CD4-positive, alpha-beta memory T cell (primary cell): ENCODE data around the gene ZMIZ1. TPM values are rescaled to one million over a fixed set of nuclear protein-coding genes. Genes with fewer than 3 reads are reported as not detected.

ENCODE experiments used
- CTCF ChIA-PET: fragments of 350-600 bp; sonication (Branson Sonifier 250); formaldehyde crosslinking; loops from one replicate; lab custom pipeline; 2021; ENCODE audit warnings: inconsistent platforms; ENCODE audit not compliant: partially characterized antibody; lab: Charles Lee
- POLR2A ChIA-PET: fragments of 350-600 bp; sonication (Branson Sonifier 250); formaldehyde crosslinking; loops from one replicate; lab custom pipeline; 2021; ENCODE audit not compliant: partially characterized antibody; lab: Charles Lee
- DNase-seq, 5 donors: peaks; one replicate each; pipeline versions ENCODE4 v3.0.0 to v3.0.0-alpha.2; 2020 to 2022; ENCODE audit warnings: mixed read lengths in 1 of 5
- H3K27ac ChIP-seq: one replicate; pipeline ENCODE4 v1.7.0; 2013; ENCODE audit warnings: low read depth, low read length
- H3K27me3 ChIP-seq: 2 replicates; pipeline ENCODE4 v1.7.0; 2013; ENCODE audit warnings: mild to moderate bottlenecking, low read length, moderate library complexity; ENCODE audit not compliant: insufficient read depth
- H3K36me3 ChIP-seq: 2 replicates; pipeline ENCODE4 v1.7.0; 2013; ENCODE audit warnings: mild to moderate bottlenecking, low read length, moderate library complexity; ENCODE audit not compliant: insufficient read depth
- H3K4me1 ChIP-seq: 2 replicates; pipeline ENCODE4 v1.7.0; 2013; ENCODE audit warnings: mild to moderate bottlenecking, low read length, moderate library complexity; ENCODE audit not compliant: insufficient read depth
- H3K4me3 ChIP-seq, 2 donors: one replicate each; pipeline ENCODE4 v1.7.0; 2013; ENCODE audit warnings: low read length in 2 of 2, mild to moderate bottlenecking in 1 of 2
- H3K9me3 ChIP-seq, 2 donors: one replicate each; pipeline ENCODE4 v1.7.0; 2013; ENCODE audit warnings: low read length in 2 of 2, control low read depth in 1 of 2; ENCODE audit not compliant: control insufficient read depth in 1 of 2
- H3K27ac Mint-ChIP-seq, 7 donors: one replicate each; pipeline ENCODE4 v1.8.0; 2020 to 2021; ENCODE audit warnings: mixed read lengths in 7 of 7, mild to moderate bottlenecking in 6 of 7, inconsistent platforms in 3 of 7, moderate library complexity in 3 of 7
- H3K27me3 Mint-ChIP-seq, 2 donors: one replicate each; pipeline ENCODE4 v1.8.0; 2020 to 2021; ENCODE audit warnings: mixed read lengths in 2 of 2
- H3K36me3 Mint-ChIP-seq, 2 donors: one replicate each; pipeline ENCODE4 v1.8.0; 2020 to 2021; ENCODE audit warnings: mixed read lengths in 2 of 2, inconsistent platforms in 1 of 2, mild to moderate bottlenecking in 1 of 2
- H3K4me1 Mint-ChIP-seq, 4 donors: one replicate each; pipeline ENCODE4 v1.8.0; 2020 to 2021; ENCODE audit warnings: mixed read lengths in 4 of 4, mild to moderate bottlenecking in 1 of 4
- H3K4me3 Mint-ChIP-seq, 8 donors: one replicate each; pipeline ENCODE4 v1.8.0; 2020 to 2021; ENCODE audit warnings: mixed read lengths in 8 of 8, mild to moderate bottlenecking in 7 of 8, moderate library complexity in 6 of 8, inconsistent platforms in 3 of 8
- H3K9me3 Mint-ChIP-seq, 8 donors: one replicate each; pipeline ENCODE4 v1.8.0; 2020 to 2021; ENCODE audit warnings: mixed read lengths in 8 of 8, mild to moderate bottlenecking in 5 of 8, inconsistent platforms in 3 of 8, moderate library complexity in 1 of 8
- intact Hi-C: fragments of 100-400 bp; cut with micrococcal nuclease; formaldehyde crosslinking; loops from one replicate; pipeline ENCODE4 v1.15.1; 2023
- polyA plus RNA-seq, 2 donors: library from polyadenylated mRNA; unstranded; fragments of 300-500 nt; fragmentation: Illumina TruSeq; gene quantifications; one replicate each; pipeline ENCODE4 v1.2.3, GENCODE V29; 2021
- total RNA-seq, 2 experiments: library from RNA; stranded (reverse); gene quantifications; one replicate each; pipeline ENCODE4 v1.2.3, GENCODE V29; 2021

Gene ZMIZ1
- total and polyA plus RNA-seq, 4 experiments from 2014 or later: 0.58 to 25.4 (median 14.0) TPM

DNA sequence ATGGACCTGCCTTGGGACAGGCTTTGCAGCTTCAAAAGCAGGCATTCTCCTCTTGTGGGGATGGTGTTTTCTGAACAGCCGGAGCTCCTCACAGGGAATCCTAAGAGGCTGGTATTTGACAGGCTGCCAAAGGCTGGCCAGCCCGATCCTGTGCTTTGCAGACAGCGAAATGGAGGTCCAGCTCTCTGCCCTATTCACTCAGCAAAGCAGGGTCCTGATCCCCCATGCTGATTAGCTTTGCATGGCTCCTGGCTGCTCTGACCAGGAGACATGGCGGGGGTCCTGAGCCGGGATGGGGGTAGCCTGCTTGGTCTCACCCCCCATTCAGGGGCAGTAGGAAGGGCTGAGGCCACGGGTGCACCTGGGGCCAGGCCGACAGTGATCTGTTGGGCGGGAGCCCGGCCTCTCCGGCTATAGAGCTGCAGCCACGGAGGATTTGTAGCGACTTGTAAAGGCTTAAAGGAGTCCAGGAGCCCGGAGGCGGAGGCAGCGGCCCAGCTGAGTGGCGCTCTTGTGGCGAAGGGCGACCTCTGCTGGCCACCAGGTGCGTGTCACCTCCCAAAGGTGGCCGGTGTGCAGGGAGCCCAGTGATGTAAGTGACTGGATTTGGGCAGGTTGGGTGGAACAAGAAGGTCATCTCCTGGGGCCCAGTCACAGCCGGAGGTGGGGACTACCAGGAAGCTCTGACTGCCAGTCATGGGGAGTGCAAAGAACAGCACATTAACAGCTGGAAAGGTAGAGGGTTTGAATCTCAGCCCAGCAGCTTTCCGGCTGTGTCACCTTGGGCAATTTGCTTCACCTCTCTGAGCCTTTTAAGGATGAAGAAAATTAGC lies 126.5 kb downstream of the ZMIZ1 start:
- CTCF ChIA-PET: interaction anchor here (0.7 to 6.3 kb wide), 71 partner anchors 8 to 1185 kb away, joined by 3 to 116 read pairs (median 4); partner anchors contain the start of gene ZMIZ1
- no peaks in the 10 kb centered on the region for H3K27me3 ChIP-seq

DNA sequence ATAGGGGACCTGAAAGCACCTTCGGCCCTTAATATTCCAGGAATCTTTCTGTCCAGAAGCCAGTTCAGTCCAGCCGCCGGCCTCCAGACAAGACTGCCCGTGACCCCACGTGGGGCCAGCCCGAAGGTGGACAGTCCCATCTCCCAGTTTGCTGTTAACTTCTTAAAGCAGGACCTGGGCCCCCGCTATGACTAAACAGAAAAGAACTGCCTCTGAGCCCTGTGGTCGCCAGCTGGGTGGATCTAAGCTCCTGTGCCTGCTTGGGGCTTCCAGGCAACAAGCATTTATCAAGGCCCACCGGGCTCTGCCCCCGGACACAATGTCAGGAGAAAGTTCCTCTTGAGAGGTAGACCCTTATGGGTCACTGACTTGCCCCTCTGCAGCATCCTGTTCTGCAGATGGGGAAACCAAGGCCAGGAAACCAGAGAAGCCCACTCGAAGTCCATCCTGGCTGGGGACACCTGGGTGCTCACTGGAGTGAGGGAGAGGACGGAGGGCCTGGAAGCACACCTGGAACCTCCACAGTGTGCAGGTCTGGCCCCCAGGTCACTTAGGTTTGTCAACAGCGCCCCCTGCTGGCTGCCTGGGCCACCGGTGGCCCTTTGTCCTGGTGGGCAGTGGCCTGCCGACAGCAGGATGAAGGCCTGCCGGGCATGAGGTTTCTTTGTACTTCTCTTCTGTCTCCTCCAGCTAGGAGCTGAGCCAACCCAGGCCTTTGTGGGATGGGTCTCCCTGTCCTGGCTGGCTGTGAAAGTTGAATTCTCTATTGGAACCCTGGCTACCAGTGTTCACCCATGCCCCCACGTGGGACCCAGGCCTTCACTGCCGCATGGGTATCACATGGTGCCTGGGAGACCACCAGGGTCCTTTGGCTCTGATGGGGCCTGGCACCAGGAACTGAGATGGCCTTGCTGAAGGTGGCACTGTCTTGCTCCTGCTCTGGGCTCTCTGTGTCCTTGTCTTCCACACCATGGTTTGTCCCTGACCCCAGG lies 128.0 kb downstream of the ZMIZ1 start:
- Histone ChIP-seq H3K27me3 (no peaks in the 10 kb centered on the region), H3K36me3 (no peaks in the 10 kb centered on the region), H3K4me1 (peaks cover 3% of the 10 kb centered on the region), H3K4me3 (no peak overlapping the region), H3K27ac (no peak overlapping the region), H3K9me3 (no peaks in the 10 kb centered on the region)
- ChIA-PET POLR2A (no interaction called here), CTCF (interaction anchor here (0.8 to 6.3 kb wide), 27 partner anchors 7 to 1163 kb away, joined by 3 to 116 read pairs (median 5); partner anchors contain the start of gene RPS24)
- intact Hi-C loops: loop anchor here (5.0 kb wide), 3 partner anchors 539 to 1349 kb away; no protein-coding TSS in a partner anchor
- H3K27ac Mint-ChIP-seq: peak overlapping the region in 2 of 7 donors; percentile 29 to 48
- no peaks in the 10 kb centered on the region for H3K27me3 Mint-ChIP-seq
- H3K4me3 Mint-ChIP-seq: no peak overlapping the region
- DNase-seq: peak; percentile 48 to 63 (median 54)
- H3K4me1 Mint-ChIP-seq: peaks cover 0 to 6% (median 2%) of the 10 kb centered on the region in 4 donors
- H3K9me3 Mint-ChIP-seq: no peaks in the 10 kb centered on the region
- peaks cover 4 to 5% of the 10 kb centered on the region in 2 donors for H3K36me3 Mint-ChIP-seq

More for the DNA sequence above, 126.5 kb downstream of the ZMIZ1 start:
- POLR2A ChIA-PET: interaction anchor here (0.7 to 1.8 kb wide), 5 partner anchors 124 to 1148 kb away, joined by 3 to 6 read pairs (median 3); no protein-coding TSS in a partner anchor
- Histone ChIP-seq H3K36me3 (no peaks in the 10 kb centered on the region), H3K9me3 (no peaks in the 10 kb centered on the region), H3K4me1 (peaks cover 3% of the 10 kb centered on the region), H3K4me3 (no peak overlapping the region), H3K27ac (no peak overlapping the region)
- intact Hi-C loops: loop anchor here (1.0 to 5.0 kb wide), 11 partner anchors 127 to 1348 kb away; partner anchors contain the start of genes POLR3A and ZMIZ1
- H3K4me3 Mint-ChIP-seq: peak overlapping the region in 2 of 8 donors; percentile 21 to 32
- H3K27me3 Mint-ChIP-seq: no peaks in the 10 kb centered on the region
- H3K27ac Mint-ChIP-seq: peak overlapping the region in 4 of 7 donors; percentile 18 to 44 (median 34)
- DNase-seq: peak; percentile 66 to 72 (median 71)
- peaks cover 0 to 6% (median 2%) of the 10 kb centered on the region in 4 donors for H3K4me1 Mint-ChIP-seq
- H3K36me3 Mint-ChIP-seq: peaks cover 4 to 6% of the 10 kb centered on the region in 2 donors
- no peaks in the 10 kb centered on the region for H3K9me3 Mint-ChIP-seq

DNA sequence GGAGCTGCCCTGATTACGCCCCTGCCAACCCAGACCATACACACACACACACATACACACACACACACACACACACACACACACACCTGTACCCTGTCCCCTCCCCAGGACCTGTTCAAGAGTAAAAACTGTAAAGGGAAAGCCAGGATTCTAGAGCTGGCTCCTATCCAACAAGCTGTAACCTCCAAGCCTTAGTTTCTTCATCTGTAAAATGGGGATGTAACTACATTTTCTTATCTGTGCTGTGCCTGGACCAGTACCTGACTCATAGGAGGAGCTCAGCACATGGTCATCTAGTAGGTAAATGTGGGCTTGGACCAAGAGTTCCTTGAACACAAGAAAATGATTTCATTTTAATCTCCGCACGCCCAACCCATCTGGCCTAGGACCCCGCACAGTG lies 128.8 kb downstream of the ZMIZ1 start:
- H3K9me3 Mint-ChIP-seq: no peaks in the 10 kb centered on the region
- Histone ChIP-seq H3K4me3 (no peak overlapping the region), H3K27me3 (no peaks in the 10 kb centered on the region), H3K27ac (no peak overlapping the region), H3K4me1 (peaks cover 3% of the 10 kb centered on the region), H3K36me3 (peaks cover 3% of the 10 kb centered on the region), H3K9me3 (no peaks in the 10 kb centered on the region)
- peaks cover 4 to 7% of the 10 kb centered on the region in 2 donors for H3K36me3 Mint-ChIP-seq
- no peak overlapping the region for H3K27ac Mint-ChIP-seq
- intact Hi-C loops: loop anchor here (5.0 kb wide), 3 partner anchors 540 to 1350 kb away; no protein-coding TSS in a partner anchor
- no peak for DNase-seq
- no peak overlapping the region for H3K4me3 Mint-ChIP-seq
- H3K4me1 Mint-ChIP-seq: peaks cover 0 to 6% (median 2%) of the 10 kb centered on the region in 4 donors
- ChIA-PET POLR2A (no interaction called here), CTCF (interaction anchor here (0.8 to 6.3 kb wide), 13 partner anchors 9 to 1164 kb away, joined by 3 to 116 read pairs (median 5); partner anchors contain the start of gene RPS24)
- no peaks in the 10 kb centered on the region for H3K27me3 Mint-ChIP-seq

DNA sequence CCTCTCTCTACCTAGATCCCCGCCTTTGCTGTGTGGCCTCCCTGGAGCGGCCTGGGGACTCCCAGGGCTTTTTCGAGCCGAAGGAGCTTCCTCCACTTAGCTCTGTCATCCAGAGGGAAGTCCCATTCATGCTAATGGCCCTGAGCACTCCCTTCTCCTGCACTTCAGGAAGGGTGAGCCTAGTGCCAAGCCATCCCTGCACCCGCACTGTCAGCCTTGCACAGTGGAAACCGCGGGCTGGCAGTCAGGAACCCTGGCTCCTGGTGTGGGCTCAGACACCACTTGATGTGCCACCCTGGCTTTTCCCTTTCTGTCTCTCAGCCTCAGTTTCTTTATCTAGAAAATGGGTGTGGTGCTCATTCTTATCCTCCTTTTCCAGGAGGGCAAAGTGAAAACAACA lies 131.6 kb downstream of the ZMIZ1 start:
- H3K36me3 ChIP-seq: peaks cover 18% of the 10 kb centered on the region
- H3K9me3 Mint-ChIP-seq: no peaks in the 10 kb centered on the region
- CTCF ChIA-PET: no interaction called here
- no peaks in the 10 kb centered on the region for H3K27me3 ChIP-seq
- peaks cover under 1% of the 10 kb centered on the region for H3K4me1 ChIP-seq
- no peak overlapping the region for H3K27ac Mint-ChIP-seq
- peaks cover 0 to 3% (median under 1%) of the 10 kb centered on the region in 4 donors for H3K4me1 Mint-ChIP-seq
- no peak overlapping the region for H3K4me3 Mint-ChIP-seq
- POLR2A ChIA-PET: no interaction called here
- no peak overlapping the region for H3K4me3 ChIP-seq
- DNase-seq: no peak
- H3K9me3 ChIP-seq: no peaks in the 10 kb centered on the region
- intact Hi-C loops: no loop called here
- H3K27me3 Mint-ChIP-seq: no peaks in the 10 kb centered on the region
- H3K36me3 Mint-ChIP-seq: peaks cover 19 to 22% of the 10 kb centered on the region in 2 donors
- no peak overlapping the region for H3K27ac ChIP-seq

DNA sequence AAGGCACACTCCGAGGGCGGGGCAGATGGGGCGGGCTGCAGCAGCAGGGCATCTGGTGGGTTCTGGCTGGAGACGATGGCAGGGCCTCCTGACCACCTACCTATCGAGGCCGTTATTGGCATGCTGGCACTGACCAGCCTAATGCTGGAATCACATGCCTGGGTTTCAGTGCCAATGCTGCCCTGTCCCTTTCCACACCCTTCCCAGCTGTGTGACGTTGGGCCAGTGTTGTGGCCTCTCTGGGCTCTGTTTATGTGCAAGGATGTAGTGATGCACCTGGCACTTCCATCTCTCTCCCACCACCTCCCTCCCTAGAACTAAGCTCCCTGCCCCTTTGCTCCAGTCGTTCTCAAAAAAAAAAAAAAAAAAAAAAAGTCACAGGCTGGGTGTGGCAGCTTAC lies 132.9 kb downstream of the ZMIZ1 start:
- H3K27me3 Mint-ChIP-seq: no peaks in the 10 kb centered on the region
- intact Hi-C loops: no loop called here
- DNase-seq: no peak

DNA sequence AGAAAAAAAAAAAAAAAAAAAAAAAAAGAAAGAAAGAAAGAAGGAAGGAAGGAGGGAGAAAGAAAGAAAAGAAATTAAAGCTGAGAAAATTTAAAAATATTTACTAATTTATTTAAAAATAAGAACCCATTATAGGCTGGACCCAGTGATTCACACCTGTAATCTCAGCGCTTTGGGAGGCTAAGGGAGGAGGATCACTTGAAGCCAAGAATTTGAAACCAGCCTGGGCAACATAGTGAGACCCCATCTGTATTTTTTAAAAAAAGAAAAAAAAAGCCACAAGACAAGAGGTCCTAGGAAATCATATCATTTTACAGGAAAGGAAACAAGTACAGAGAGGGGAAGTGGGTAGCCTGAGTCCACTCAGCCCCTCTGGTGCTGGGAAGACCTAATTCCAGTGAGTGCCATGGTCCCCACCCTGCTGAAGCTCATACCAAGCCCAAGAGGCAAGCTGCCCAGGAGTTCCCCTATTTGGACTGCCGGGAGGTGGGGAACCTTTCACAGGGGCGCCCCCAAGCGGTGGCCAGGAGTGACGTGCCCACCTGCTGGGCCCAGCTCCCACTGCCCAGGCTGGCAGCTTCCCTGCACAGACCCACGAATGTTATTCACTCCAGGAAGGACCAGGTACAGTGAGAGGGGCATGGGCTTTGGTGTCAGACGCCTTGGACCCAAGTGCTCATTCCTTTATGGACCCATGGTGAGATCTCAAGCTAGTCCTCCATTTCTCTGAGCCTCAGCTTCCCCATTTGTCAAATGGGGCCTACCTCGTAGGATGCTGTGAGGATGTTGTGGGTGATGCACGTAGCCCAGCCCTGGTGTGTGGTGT lies 133.6 kb downstream of the ZMIZ1 start:
- no peak overlapping the region for H3K4me3 Mint-ChIP-seq
- CTCF ChIA-PET: interaction anchor here (0.6 to 3.7 kb wide), 7 partner anchors 11 to 1155 kb away, joined by 3 to 22 read pairs (median 3); no protein-coding TSS in a partner anchor
- H3K9me3 Mint-ChIP-seq: no peaks in the 10 kb centered on the region
- Histone ChIP-seq H3K27ac (no peak overlapping the region), H3K4me1 (no peaks in the 10 kb centered on the region), H3K27me3 (no peaks in the 10 kb centered on the region), H3K4me3 (no peak overlapping the region), H3K9me3 (no peaks in the 10 kb centered on the region), H3K36me3 (peaks cover 18% of the 10 kb centered on the region)
- intact Hi-C loops: no loop called here
- POLR2A ChIA-PET: interaction anchor here (0.5 to 0.6 kb wide), 2 partner anchors 113 to 168 kb away, joined by 3 read pairs; no protein-coding TSS in a partner anchor
- peaks cover 0 to 4% (median under 1%) of the 10 kb centered on the region in 4 donors for H3K4me1 Mint-ChIP-seq
- no peak overlapping the region for H3K27ac Mint-ChIP-seq
- H3K27me3 Mint-ChIP-seq: no peaks in the 10 kb centered on the region
- peak in 2 of 5 donors; percentile 7 to 8 for DNase-seq
- peaks cover 29 to 34% of the 10 kb centered on the region in 2 donors for H3K36me3 Mint-ChIP-seq

More for the DNA sequence above, 132.9 kb downstream of the ZMIZ1 start:
- Histone ChIP-seq H3K27me3 (no peaks in the 10 kb centered on the region), H3K9me3 (no peaks in the 10 kb centered on the region), H3K36me3 (peaks cover 18% of the 10 kb centered on the region), H3K4me1 (no peaks in the 10 kb centered on the region), H3K4me3 (no peak overlapping the region), H3K27ac (no peak overlapping the region)
- H3K27ac Mint-ChIP-seq: no peak overlapping the region
- ChIA-PET POLR2A (interaction anchor here (0.6 kb wide), 1 partner anchor 114 kb away, joined by 3 read pairs; no protein-coding TSS in a partner anchor), CTCF (interaction anchor here (0.6 to 3.7 kb wide), 5 partner anchors 10 to 1155 kb away, joined by 3 to 22 read pairs (median 4); no protein-coding TSS in a partner anchor)
- H3K4me3 Mint-ChIP-seq: no peak overlapping the region
- H3K4me1 Mint-ChIP-seq: peaks cover 0 to 2% (median under 1%) of the 10 kb centered on the region in 4 donors
- H3K9me3 Mint-ChIP-seq: no peaks in the 10 kb centered on the region
- peaks cover 25 to 27% of the 10 kb centered on the region in 2 donors for H3K36me3 Mint-ChIP-seq
